GM18507 (cell line): ENCODE data around the gene MID2.
A peak's percentile ranks its signal among the peaks of the same experiment; 100 is the strongest.
"Not testable (repeated sequence)": the region's sequence is repeated elsewhere in the genome, so short reads cannot be mapped to it uniquely, and the experiment has no call there.

Experiments
- DNase-seq: peaks from one replicate; pipeline ENCODE4 v3.0.0; 2011; ENCODE audit warnings: low read depth; ENCODE audit not compliant: insufficient read length; ENCODE audit errors: extremely low spot score
- FAIRE-seq: peaks from 2 replicates; lab custom pipeline; 2011; peaks lifted over from hg19 to GRCh38; lab: Jason Lieb, UNC

The MID2 gene, protein sequence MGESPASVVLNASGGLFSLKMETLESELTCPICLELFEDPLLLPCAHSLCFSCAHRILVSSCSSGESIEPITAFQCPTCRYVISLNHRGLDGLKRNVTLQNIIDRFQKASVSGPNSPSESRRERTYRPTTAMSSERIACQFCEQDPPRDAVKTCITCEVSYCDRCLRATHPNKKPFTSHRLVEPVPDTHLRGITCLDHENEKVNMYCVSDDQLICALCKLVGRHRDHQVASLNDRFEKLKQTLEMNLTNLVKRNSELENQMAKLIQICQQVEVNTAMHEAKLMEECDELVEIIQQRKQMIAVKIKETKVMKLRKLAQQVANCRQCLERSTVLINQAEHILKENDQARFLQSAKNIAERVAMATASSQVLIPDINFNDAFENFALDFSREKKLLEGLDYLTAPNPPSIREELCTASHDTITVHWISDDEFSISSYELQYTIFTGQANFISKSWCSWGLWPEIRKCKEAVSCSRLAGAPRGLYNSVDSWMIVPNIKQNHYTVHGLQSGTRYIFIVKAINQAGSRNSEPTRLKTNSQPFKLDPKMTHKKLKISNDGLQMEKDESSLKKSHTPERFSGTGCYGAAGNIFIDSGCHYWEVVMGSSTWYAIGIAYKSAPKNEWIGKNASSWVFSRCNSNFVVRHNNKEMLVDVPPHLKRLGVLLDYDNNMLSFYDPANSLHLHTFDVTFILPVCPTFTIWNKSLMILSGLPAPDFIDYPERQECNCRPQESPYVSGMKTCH

GRCh38 chrX:107825698-107826237, at the start of gene MID2:
Gene MID2 (plus strand): TSS chrX:107825866. CDS start chrX:107826427, 561 bp downstream.
- no peak for FAIRE-seq
- no peak for DNase-seq

DNA sequence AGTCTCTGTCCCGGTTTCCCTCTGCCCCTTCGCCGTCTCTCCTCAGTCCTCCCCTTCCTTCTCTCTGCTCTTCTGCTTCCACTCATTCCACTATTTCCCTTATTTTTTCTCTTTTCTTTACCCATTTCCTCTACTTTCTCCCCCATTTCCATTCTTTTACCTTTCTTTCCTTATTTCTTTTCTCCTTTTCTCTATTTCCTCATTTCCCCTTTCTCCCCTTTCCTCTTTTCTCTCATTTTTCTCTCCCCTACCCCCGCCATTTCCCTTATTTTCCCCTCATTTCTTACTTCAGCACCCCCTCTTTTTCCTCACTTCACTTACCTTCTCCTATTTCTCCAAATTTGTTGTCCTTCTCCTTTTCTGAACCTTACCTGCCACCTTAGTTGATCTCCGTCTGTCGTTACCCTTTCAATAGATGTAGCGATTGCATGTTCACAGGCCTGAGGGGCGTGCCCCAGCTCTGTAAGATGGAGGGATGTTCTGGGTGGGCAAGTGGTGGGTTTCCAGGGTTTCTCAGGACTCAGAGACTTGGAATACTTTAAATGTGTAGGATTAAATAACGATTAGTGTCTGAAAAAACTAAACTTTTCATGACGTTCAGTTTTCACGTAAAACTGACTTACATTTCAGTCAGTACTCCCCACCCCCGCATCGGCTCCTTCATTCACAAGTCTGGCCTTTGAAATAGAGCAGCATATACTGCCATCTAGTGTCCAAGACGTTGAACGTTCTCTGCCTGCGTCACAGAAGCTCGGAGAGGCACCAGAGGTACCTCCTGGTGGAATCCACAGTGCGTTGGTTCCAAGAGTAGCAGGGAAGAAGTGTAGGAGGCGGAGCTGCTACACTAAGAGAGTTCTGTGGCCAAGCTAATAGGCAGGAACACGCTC, 48.8 kb upstream of the MID2 start:
- FAIRE-seq, result peak; percentile 94
- peak; percentile 38 for DNase-seq

DNA sequence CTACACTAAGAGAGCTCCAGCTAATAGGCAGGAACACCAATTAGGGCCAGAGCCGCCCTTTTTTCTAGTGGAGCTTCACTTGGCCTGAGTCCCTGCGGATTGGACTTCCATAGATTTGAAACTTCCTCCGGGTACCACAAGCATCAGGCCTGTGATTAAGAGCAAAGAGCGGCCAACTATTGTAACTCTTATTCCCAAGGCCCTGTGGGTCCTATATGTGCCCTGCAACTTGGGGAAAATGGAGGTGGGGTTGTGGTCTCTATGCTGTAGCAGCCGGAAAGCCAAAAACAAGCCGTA, 48.2 kb upstream of the MID2 start, which contains the start of gene NCBP2L:
NCBP2L (plus strand) TSS at position 198 of the 297 bp plus-strand sequence. CDS start 16,488 bp downstream, outside the sequence.
- FAIRE-seq (no peak), DNase-seq (no peak)

DNA sequence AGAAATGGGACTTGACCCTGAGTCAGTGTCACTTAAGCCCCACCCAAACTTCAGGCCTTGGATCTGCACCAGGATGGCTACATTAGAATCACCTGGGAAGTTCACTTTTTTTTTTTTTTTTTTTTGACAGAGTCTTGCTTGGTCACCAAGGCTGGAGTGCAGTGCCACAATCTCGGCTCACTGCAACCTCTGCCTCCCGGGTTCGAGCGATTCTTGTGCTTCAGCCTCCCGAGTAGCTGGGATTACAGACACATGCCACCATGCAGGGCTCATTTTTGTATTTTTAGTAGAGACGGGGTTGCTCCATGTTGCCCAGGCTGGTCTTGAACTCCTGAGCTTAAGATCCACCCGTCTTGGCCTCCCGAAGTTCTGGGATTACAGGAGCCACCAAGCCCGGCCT, 45.1 kb upstream of the MID2 start:
- DNase-seq (no peak), FAIRE-seq (no peak)

DNA sequence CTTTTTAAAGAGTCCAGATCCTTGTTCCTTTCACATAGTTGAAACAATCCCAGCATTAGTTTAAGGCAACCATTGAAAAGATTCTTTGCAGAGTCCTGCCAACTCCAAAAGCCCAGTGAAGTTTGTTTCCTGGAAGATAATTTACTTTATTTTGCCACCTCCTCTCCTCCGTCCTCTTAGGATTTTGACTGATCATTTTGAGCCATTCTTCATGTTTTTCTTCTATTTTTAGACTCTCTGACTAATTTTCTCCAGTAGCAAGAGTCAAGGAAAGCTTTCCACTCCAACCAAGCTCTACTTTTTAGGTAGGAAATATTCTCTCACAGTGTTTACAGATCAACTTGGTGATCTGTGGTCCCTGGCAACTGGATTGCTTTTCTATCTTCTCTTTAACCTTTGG, 37.8 kb upstream of the MID2 start:
- no peak for FAIRE-seq
- no peak for DNase-seq

DNA sequence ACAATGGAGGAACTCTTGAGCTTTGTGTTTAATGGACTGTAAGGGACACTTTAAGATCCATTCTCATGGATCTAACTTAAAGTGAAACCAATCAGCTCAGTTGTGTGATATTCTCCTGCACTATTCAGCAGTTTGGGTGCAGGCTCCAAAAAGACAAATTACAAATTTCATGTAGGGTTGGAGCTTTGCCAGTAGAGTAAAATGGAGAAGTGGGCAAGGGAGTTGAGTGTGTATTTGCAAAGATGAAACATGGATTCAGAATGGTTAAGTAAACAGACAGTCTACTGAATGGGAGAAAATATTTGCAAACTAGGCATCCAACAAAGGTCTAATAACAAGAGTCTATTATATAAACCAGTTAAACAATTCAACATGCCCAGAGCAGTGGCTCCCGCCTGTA, 21.2 kb upstream of the MID2 start:
- no peak for DNase-seq
- FAIRE-seq, result no peak

DNA sequence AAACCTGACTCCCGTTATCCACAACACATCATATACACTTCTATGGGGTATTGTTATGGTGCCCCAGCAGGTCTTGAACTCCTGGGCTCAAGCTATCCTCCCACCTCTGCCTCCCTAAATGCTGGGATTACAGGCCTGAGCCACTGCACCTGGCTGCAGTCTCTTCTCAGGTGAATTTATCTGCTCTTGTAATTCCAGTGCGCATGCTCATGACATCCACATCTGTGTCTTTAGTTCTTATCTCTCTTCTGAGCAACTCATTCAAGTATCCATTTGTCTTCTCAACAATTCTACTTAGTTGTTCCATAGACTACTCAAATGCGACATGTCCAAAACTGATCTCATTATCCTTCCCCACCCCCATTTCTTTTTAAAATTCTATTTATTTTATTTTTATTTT, 20.5 kb upstream of the MID2 start:
- DNase-seq (no peak), FAIRE-seq (peak; percentile 64)

DNA sequence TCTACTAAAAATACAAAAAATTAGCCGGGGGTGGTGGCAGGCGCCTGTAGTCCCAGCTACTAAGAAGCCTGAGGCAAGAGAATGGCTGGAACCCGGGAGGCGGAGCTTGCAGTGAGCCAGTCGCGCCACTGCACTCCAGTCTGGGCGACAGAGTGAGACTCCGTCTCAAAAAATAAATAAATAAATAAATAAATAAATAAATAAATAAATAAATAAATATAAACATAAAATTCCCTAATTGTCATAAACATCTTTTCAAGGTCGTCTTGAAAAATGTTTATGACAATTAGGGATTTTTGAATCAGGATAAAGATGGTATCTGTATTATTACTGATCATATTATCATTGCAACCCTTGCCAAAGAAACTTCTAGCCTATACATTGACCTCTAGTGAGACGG, 15.6 kb upstream of the MID2 start:
- not testable (repeated sequence) for DNase-seq, FAIRE-seq

- FAIRE-seq, result no peak
These were observed 6.7 kb upstream of the MID2 start for GRCh38 chrX:107818900-107819521.

GRCh38 chrX:107823042-107823441, 2.6 kb upstream of the MID2 start:
- no peak for FAIRE-seq
- DNase-seq, result no peak

More at GRCh38 chrX:107818900-107819521, 6.7 kb upstream of the MID2 start:
- DNase-seq, result no peak

DNA sequence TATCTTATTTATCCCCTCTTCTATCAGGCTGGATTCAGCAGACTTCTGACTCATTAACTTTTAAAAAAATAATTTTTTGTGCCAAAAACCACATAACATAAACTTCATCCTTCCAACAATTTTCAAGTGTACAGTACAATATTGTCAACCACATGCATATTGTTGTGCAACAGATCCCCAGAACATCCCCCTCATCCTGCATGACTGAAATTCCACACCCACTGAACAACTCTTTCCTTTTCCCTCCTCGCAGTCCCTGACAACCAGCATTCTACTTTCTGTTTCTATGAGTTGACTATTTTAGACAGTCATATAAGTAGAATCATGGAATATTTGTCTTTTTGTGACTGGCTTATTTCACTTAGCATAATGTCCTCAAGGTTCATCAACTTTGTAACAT, 2.2 kb upstream of the MID2 start:
- DNase-seq, result no peak
- no peak for FAIRE-seq

DNA sequence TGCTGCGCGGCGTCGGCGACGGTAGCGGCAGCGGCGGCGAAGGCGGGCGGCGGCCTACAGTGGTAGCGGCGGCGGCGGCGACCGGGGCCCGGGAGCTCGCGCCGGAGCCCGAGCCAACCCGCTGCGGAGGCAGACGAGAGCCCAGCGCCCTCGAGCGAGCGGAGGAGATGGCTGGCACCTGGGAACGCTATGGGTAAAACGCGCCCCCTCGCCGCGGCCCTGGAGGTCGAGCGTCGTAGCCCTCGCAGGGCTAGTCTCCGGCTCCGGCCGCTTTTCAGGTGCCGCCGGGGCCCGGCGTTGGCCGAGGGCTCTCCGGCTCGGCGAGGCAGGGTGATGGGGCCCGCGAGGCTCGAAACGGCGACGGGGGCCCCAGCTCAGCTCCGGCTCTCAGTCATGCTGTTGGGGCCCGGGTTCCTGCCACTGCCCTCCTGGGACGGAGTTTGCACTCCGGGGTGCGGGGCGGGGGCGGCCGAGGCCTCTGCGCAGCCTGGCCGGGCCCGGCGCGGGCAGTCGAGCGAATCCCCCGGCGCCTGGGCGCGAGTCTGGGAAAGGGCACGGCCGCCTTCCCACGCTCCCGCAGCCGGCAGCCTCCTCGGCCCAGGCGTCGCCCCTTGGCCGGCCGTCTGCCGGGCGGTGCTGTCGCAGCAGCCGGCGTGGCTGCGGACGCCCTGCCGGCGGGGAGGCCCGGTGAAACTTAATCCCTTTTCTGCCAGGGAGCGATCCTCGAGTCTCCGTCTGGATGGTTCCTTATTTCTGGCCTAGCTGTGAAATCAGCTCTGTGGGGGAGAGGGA, 768 bp downstream of the MID2 start:
- DNase-seq, result no peak
- no peak for FAIRE-seq

GRCh38 chrX:107827030-107827831, 1.6 kb downstream of the MID2 start:
- DNase-seq (no peak), FAIRE-seq (no peak)

GRCh38 chrX:107827852-107828251, 2.2 kb downstream of the MID2 start:
- FAIRE-seq, result no peak

GRCh38 chrX:107829878-107830277, 4.2 kb downstream of the MID2 start:
- DNase-seq (no peak), FAIRE-seq (no peak)

More at GRCh38 chrX:107827852-107828251, 2.2 kb downstream of the MID2 start:
- no peak for DNase-seq

- DNase-seq, result no peak
- no peak for FAIRE-seq
These were observed 5.5 kb downstream of the MID2 start for GRCh38 chrX:107831071-107831730.
